Cardiac muscle cell (in vitro differentiated cells and primary cell): ENCODE results near the gene FNTB. TPM values are rescaled to one million over a fixed set of nuclear protein-coding genes. Genes with fewer than 3 reads are reported as not detected.

ENCODE experiments used
- DNase-seq, 2 donors: peaks; one replicate each; pipeline versions ENCODE4 v3.0.0 to v3.0.0-alpha.2; 2010 to 2017; ENCODE audit warnings: low read depth in 1 of 2, low spot score in 1 of 2
- H3K27ac ChIP-seq: fragments of 200-600 bp; sonication (generic); 2 replicates; pipeline ENCODE4 v1.5.1; 2016
- H3K27me3 ChIP-seq: fragments of 200-600 bp; sonication (generic); 2 replicates; pipeline ENCODE4 v1.6.0; 2016; ENCODE audit warnings: control low read depth
- H3K36me3 ChIP-seq: fragments of 200-600 bp; sonication (generic); 2 replicates; pipeline ENCODE4 v1.5.1; 2016; ENCODE audit warnings: control low read depth
- H3K4me1 ChIP-seq: fragments of 200-600 bp; sonication (generic); 2 replicates; pipeline ENCODE4 v1.8.1; 2017; ENCODE audit warnings: low read depth, mild to moderate bottlenecking, mixed run types
- H3K4me3 ChIP-seq: fragments of 200-600 bp; sonication (generic); 2 replicates; pipeline ENCODE4 v1.5.1; 2016; ENCODE audit warnings: mild to moderate bottlenecking
- H3K9me3 ChIP-seq: fragments of 200-600 bp; sonication (generic); 2 replicates; pipeline ENCODE4 v1.5.1; 2017; ENCODE audit warnings: low read depth, mild to moderate bottlenecking, control low read depth
- CTCF ChIP-seq: IDR thresholded peaks from 2 replicates; pipeline ENCODE4 v1.5.1; 2012; ENCODE audit warnings: low read depth, mild to moderate bottlenecking, low read length
- polyA plus RNA-seq: library from polyadenylated mRNA; unstranded; fragments of >200 nt; fragmentation: Nextera tagmentation; extraction: Ambion mirVana; gene quantifications from 2 replicates; pipeline ENCODE4 v1.2.1, GENCODE V29; 2016
- total RNA-seq: library from RNA; depleted of rRNA; stranded (reverse); fragments of >200 nt; gene quantifications from 2 replicates; pipeline ENCODE4 v1.2.3, GENCODE V29; 2016

FNTB gene
- total and polyA plus RNA-seq, 2 experiments from 2014 or later, result 34.9 to 42.0 TPM

DNA sequence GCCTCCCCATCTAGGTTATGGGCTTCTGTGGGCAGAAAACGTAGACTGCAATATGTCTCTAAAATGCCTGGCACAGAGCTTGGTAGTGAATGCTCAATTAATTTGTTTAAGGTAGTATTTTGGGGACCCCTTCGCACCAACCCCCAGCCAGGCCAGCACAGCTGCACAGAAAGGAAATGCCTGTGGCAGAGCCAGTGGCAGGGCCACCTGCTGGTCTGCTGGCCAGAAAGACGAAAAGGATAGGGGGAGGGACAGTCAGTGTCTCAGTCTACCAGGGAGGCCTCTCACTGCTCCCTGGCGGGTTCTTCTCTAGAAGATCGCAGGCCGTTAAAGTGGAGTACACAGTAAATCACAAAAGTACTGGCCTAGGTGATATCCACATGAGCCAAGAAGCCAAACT lies 18.0 kb upstream of the FNTB start:
- DNase-seq, result no peak
- H3K4me1 ChIP-seq, result no peaks in the 10 kb centered on the region
- H3K36me3 ChIP-seq, result no peaks in the 10 kb centered on the region
- no peak for TF ChIP-seq CTCF
- H3K27me3 ChIP-seq, result peaks cover 7% of the 10 kb centered on the region
- H3K9me3 ChIP-seq, result no peaks in the 10 kb centered on the region
- no peak overlapping the region for H3K27ac ChIP-seq
- no peak overlapping the region for H3K4me3 ChIP-seq

- Histone ChIP-seq H3K27ac (no peak overlapping the region), H3K4me1 (no peaks in the 10 kb centered on the region), H3K4me3 (no peak overlapping the region), H3K9me3 (no peaks in the 10 kb centered on the region), H3K27me3 (peaks cover 7% of the 10 kb centered on the region), H3K36me3 (no peaks in the 10 kb centered on the region)
- no peak for DNase-seq
- TF ChIP-seq CTCF, result no peak
Observed at GRCh38 chr14:64970041-64970440, 16.7 kb upstream of the FNTB start.

GRCh38 chr14:64970776-64971477 lies 15.8 kb upstream of the FNTB start:
- no peak for TF ChIP-seq CTCF
- H3K27me3 ChIP-seq, result peaks cover 7% of the 10 kb centered on the region
- H3K27ac ChIP-seq, result no peak overlapping the region
- H3K4me3 ChIP-seq, result peak overlapping the region; percentile 59
- no peaks in the 10 kb centered on the region for H3K9me3 ChIP-seq
- peak in 1 of 2 donors; percentile 10 for DNase-seq
- no peaks in the 10 kb centered on the region for H3K36me3 ChIP-seq
- no peaks in the 10 kb centered on the region for H3K4me1 ChIP-seq

GRCh38 chr14:64971491-64971942 lies 15.2 kb upstream of the FNTB start:
- no peak for TF ChIP-seq CTCF
- peaks cover 7% of the 10 kb centered on the region for H3K27me3 ChIP-seq
- peak overlapping the region; percentile 59 for H3K4me3 ChIP-seq
- no peak overlapping the region for H3K27ac ChIP-seq
- H3K36me3 ChIP-seq, result no peaks in the 10 kb centered on the region
- H3K9me3 ChIP-seq, result no peaks in the 10 kb centered on the region
- peak in 1 of 2 donors; percentile 7 for DNase-seq
- no peaks in the 10 kb centered on the region for H3K4me1 ChIP-seq

DNA sequence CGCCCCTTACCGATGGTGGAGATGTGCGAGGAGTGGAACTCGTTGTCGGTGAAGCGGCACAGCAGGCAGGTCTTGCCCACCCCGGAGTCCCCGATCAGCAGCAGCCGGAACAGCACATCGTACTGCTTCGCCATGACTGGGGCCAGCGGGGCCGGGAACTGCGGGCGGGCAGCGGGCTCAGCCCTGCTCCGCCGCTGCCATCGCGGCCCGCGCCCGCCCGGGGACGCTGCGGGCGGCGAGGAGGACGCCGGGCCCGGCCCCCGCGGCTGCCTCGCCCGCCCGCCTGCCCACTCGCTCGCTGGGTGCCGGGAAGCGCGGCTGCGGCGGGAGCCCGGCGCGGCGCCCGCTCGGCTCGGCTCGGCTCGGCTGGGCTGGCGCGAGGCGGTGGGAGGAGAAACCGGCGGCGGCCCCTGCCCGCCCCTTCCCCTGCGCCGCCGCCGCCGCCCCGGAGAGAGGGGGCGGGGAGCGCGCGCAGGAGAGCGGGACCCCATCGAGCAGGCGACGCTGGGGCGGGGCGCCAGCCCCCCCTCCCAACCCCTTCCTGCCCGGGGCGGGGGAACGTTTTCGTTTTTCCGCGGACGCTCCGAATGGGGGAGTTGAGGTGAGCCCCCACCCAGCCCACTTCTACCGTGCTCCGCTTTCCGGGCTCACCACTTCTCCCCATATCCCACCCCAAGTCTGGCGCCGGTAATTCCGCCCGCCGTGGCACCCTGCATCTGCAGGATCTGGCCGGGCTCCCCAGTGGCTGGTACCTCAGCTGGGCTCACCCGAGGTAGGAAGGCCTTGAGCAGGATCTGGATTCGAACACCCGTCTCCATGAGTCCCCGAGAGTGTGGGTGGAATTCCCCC lies 14.5 kb upstream of the FNTB start, which contains the start of gene RAB15:
Gene RAB15 (minus strand): TSS at position 394 of the 849 bp plus-strand sequence. CDS start 260 bp downstream, at position 134.
- Histone ChIP-seq H3K4me1 (no peaks in the 10 kb centered on the region), H3K36me3 (no peaks in the 10 kb centered on the region), H3K27ac (no peak within 1 kb of the TSS), H3K27me3 (peaks cover 7% of the 10 kb centered on the region), H3K9me3 (no peaks in the 10 kb centered on the region), H3K4me3 (peak within 1 kb of the TSS; percentile 75)
- TF ChIP-seq CTCF, result no peak
- peak; percentile 36 to 74 for DNase-seq
